ENCODE data around the gene FAM177A1. TPM values are rescaled to one million over a fixed set of nuclear protein-coding genes. Genes with fewer than 3 reads are reported as not detected.
"Not testable (repeated sequence)": the region's sequence is repeated elsewhere in the genome, so short reads cannot be mapped to it uniquely, and the experiment has no call there.

FAM177A1 gene
- total RNA-seq, 1 donor from 2014 or later, result 49.3 TPM

GRCh38 chr14:35016568-35016967 lies 29.5 kb upstream of the FAM177A1 start:
- no peak overlapping the region for H3K4me3 Mint-ChIP-seq

DNA sequence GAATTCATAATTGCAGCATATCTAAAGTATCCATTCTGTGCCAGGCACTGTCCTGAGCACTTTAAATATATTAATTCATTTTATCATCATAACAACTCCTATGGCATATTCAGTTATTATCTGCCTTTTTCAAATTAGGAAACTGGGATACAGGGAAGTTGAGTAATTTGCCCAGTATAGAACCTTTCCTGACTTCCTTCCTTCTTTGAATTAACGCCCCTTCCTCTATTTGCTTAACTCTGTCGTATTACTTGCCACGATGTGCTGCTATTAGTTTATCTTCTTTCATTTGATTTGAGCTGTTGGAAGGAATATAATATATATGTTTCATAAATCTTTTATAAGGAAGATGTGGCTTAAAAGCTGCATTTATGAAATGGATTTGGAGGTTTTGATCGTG lies 25.4 kb upstream of the FAM177A1 start:
- peaks cover 49% of the 10 kb centered on the region for H3K36me3 Mint-ChIP-seq
- no peak overlapping the region for H3K4me3 Mint-ChIP-seq
- peaks cover 4% of the 10 kb centered on the region for H3K4me1 Mint-ChIP-seq
- DNase-seq (ENCODE audit: low spot score in 2 of 2, unreplicated experiment in 2 of 2), result no peak
- no peak for TF ChIP-seq CTCF (IDR thresholded peaks at IDR 0.05; ENCODE audit: unreplicated experiment)
- H3K27ac Mint-ChIP-seq, result peak overlapping the region; percentile 65
- no peaks in the 10 kb centered on the region for H3K27me3 Mint-ChIP-seq (ENCODE audit: low read depth)
- no peaks in the 10 kb centered on the region for H3K9me3 Mint-ChIP-seq

More at GRCh38 chr14:35016568-35016967, 29.5 kb upstream of the FAM177A1 start:
- no peak for DNase-seq (ENCODE audit: low spot score in 2 of 2, unreplicated experiment in 2 of 2)
- Mint-ChIP-seq H3K4me1 (peaks cover 4% of the 10 kb centered on the region), H3K9me3 (no peaks in the 10 kb centered on the region), H3K27me3 (ENCODE audit: low read depth) (no peaks in the 10 kb centered on the region), H3K27ac (no peak overlapping the region), H3K36me3 (peaks cover 47% of the 10 kb centered on the region)
- no peak for TF ChIP-seq CTCF (IDR thresholded peaks at IDR 0.05; ENCODE audit: unreplicated experiment)

DNA sequence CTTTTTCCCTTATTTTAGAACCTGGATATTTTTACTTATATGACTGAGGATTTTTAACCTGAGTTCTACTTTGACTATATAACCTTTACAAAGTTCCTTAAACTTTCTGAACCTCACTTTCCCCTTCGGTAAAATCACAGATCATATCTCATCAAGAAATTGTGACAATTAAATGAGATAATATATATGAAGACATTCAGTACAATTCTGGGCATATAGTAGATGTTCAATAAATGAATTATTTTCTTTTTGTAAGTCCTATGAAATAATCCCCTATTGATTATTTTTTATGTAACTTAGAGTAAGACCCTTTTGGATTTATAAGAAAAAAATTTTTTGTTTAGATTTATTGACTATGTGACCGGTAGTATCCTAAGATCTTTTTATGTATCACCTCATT lies 17.6 kb upstream of the FAM177A1 start:
- no peaks in the 10 kb centered on the region for H3K27me3 Mint-ChIP-seq (ENCODE audit: low read depth)
- no peak overlapping the region for H3K27ac Mint-ChIP-seq
- peaks cover 46% of the 10 kb centered on the region for H3K36me3 Mint-ChIP-seq
- no peak for TF ChIP-seq CTCF (IDR thresholded peaks at IDR 0.05; ENCODE audit: unreplicated experiment)
- DNase-seq (ENCODE audit: low spot score in 2 of 2, unreplicated experiment in 2 of 2), result no peak
- peaks cover 3% of the 10 kb centered on the region for H3K9me3 Mint-ChIP-seq
- no peaks in the 10 kb centered on the region for H3K4me1 Mint-ChIP-seq
- H3K4me3 Mint-ChIP-seq, result no peak overlapping the region

GRCh38 chr14:35032562-35032961 lies 13.5 kb upstream of the FAM177A1 start:
- no peak overlapping the region for H3K27ac Mint-ChIP-seq
- H3K36me3 Mint-ChIP-seq, result peaks cover 45% of the 10 kb centered on the region
- peaks cover 18% of the 10 kb centered on the region for H3K9me3 Mint-ChIP-seq

DNA sequence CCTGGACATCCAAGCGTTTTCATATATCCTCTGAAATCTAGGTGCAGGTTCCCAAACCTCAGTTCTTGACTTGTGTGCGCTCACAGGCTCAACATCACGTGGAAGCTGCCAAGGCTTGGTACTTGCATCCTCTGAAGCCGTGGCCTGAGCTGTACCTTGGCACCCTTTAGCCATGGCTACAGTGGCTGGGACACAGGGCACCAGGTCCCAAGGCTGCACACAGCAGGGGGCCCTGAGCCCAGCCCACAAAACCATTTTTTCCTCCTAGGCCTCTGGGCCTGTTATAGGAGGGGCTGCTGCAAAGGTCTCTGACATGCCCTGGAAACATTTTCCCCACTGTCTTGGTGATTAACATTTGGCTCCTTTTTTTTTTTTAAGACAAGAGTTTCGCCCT lies 11.6 kb upstream of the FAM177A1 start:
- H3K27me3 Mint-ChIP-seq (ENCODE audit: low read depth), result no peaks in the 10 kb centered on the region

More at GRCh38 chr14:35032562-35032961, 13.5 kb upstream of the FAM177A1 start:
- Mint-ChIP-seq H3K27me3 (ENCODE audit: low read depth) (no peaks in the 10 kb centered on the region), H3K4me3 (no peak overlapping the region), H3K4me1 (no peaks in the 10 kb centered on the region)
- DNase-seq (ENCODE audit: low spot score in 2 of 2, unreplicated experiment in 2 of 2), result no peak
- no peak for TF ChIP-seq CTCF (IDR thresholded peaks at IDR 0.05; ENCODE audit: unreplicated experiment)

GRCh38 chr14:35034944-35035554 lies 11.0 kb upstream of the FAM177A1 start:
- not testable (repeated sequence) for H3K4me1 Mint-ChIP-seq; DNase-seq (ENCODE audit: low spot score in 2 of 2, unreplicated experiment in 2 of 2); H3K4me3 Mint-ChIP-seq; H3K27me3 Mint-ChIP-seq (ENCODE audit: low read depth); H3K27ac Mint-ChIP-seq
- H3K9me3 Mint-ChIP-seq, result peaks cover 18% of the 10 kb centered on the region
- H3K36me3 Mint-ChIP-seq, result peaks cover 32% of the 10 kb centered on the region

More for the DNA sequence above, 11.6 kb upstream of the FAM177A1 start:
- no peaks in the 10 kb centered on the region for H3K4me1 Mint-ChIP-seq
- no peak overlapping the region for H3K4me3 Mint-ChIP-seq
- peaks cover 18% of the 10 kb centered on the region for H3K9me3 Mint-ChIP-seq
- TF ChIP-seq CTCF (IDR thresholded peaks at IDR 0.05; ENCODE audit: unreplicated experiment), result no peak
- no peak for DNase-seq (ENCODE audit: low spot score in 2 of 2, unreplicated experiment in 2 of 2)
- no peak overlapping the region for H3K27ac Mint-ChIP-seq
- H3K36me3 Mint-ChIP-seq, result peaks cover 33% of the 10 kb centered on the region

DNA sequence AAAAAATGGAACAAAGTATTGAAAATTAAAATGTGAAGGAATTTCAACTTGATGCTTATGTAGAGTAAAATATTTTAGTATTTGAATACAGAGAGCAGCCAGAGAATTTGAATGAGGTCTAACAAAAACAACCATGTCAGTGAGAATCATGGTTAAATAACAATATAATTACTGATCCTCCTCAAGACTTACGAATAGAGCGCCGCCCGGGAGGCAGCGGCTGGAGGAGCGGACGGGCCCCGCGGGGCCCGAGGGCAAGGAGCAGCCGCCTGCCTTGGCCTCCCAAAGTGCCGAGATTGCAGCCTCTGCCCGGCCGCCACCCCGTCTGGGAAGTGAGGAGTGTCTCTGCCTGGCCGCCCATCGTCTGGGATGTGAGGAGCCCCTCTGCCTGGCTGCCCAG lies 7.8 kb upstream of the FAM177A1 start:
- not testable (repeated sequence) for H3K27ac Mint-ChIP-seq; DNase-seq (ENCODE audit: low spot score in 2 of 2, unreplicated experiment in 2 of 2); H3K4me3 Mint-ChIP-seq; H3K27me3 Mint-ChIP-seq (ENCODE audit: low read depth); H3K4me1 Mint-ChIP-seq
- peaks cover 16% of the 10 kb centered on the region for H3K9me3 Mint-ChIP-seq
- H3K36me3 Mint-ChIP-seq, result peaks cover 23% of the 10 kb centered on the region

Measured in mesothelial cell of epicardium (in vitro differentiated cells).